Neuronal stem cell (in vitro differentiated cells): ENCODE results near the gene GDE1.

Source experiments
- DNase-seq: peaks from one replicate; pipeline ENCODE4 v3.0.0-alpha.2; 2013; ENCODE audit warnings: low spot score
- H2AFZ ChIP-seq: one replicate; pipeline ENCODE4 v1.6.1; 2013; ENCODE audit warnings: mild to moderate bottlenecking, low read length, inconsistent platforms
- H2AK5ac ChIP-seq: 2 replicates; pipeline ENCODE4 v1.6.1; 2013; ENCODE audit warnings: low read depth, mild to moderate bottlenecking, inconsistent platforms, low read length, moderate library complexity, mixed read lengths
- H2BK120ac ChIP-seq: 2 replicates; pipeline ENCODE4 v1.6.1; 2013; ENCODE audit warnings: low read depth, mild to moderate bottlenecking, inconsistent platforms, low read length, moderate library complexity, mixed read lengths
- H2BK12ac ChIP-seq: one replicate; pipeline ENCODE4 v1.6.1; 2013; ENCODE audit warnings: low read length, inconsistent platforms
- H2BK15ac ChIP-seq: 2 replicates; pipeline ENCODE4 v1.6.1; 2013; ENCODE audit warnings: mild to moderate bottlenecking, low read length, inconsistent platforms, mixed read lengths
- H2BK5ac ChIP-seq: one replicate; pipeline ENCODE4 v1.6.1; 2013; ENCODE audit warnings: inconsistent platforms, mild to moderate bottlenecking, low read length, moderate library complexity
- H3K14ac ChIP-seq: one replicate; pipeline ENCODE4 v1.6.1; 2013; ENCODE audit warnings: low read length, inconsistent platforms
- H3K18ac ChIP-seq: 2 replicates; pipeline ENCODE4 v1.6.1; 2013; ENCODE audit warnings: low read length, inconsistent platforms
- H3K23ac ChIP-seq: 2 replicates; pipeline ENCODE4 v1.6.1; 2013; ENCODE audit warnings: low read depth, mild to moderate bottlenecking, mixed read lengths, low read length, inconsistent platforms; ENCODE audit not compliant: poor library complexity
- H3K27ac ChIP-seq: replicated peaks from 3 replicates; pipeline ENCODE4 v1.5.1; 2013; ENCODE audit warnings: low read length, inconsistent platforms
- H3K27me3 ChIP-seq, 3 experiments: 2 replicates each; pipeline ENCODE4 v1.6.1; 2013; ENCODE audit warnings: low read length in 3 of 3, mild to moderate bottlenecking in 2 of 3, inconsistent platforms in 1 of 3, low read depth in 1 of 3, mixed read lengths in 1 of 3, moderate library complexity in 1 of 3; ENCODE audit not compliant: control insufficient read depth in 3 of 3, insufficient read depth in 3 of 3
- H3K36me3 ChIP-seq, 2 donors: replicated peaks in 1 of 2; 2 replicates each; pipeline ENCODE4 v1.6.1; 2013; ENCODE audit warnings: low read length in 2 of 2; ENCODE audit not compliant: control insufficient read depth in 2 of 2, insufficient read depth in 2 of 2
- H3K4ac ChIP-seq: 2 replicates; pipeline ENCODE4 v1.6.1; 2013; ENCODE audit warnings: inconsistent platforms, mild to moderate bottlenecking, low read length, moderate library complexity
- H3K4me1 ChIP-seq, 2 donors: 1 replicate in 1 of 2; 2 replicates in 1 of 2; pipeline ENCODE4 v1.6.1; 2013; ENCODE audit warnings: low read length in 2 of 2, low read depth in 1 of 2; ENCODE audit not compliant: control insufficient read depth in 2 of 2, insufficient read depth in 1 of 2
- H3K4me2 ChIP-seq: one replicate; pipeline ENCODE4 v1.6.1; 2013; ENCODE audit warnings: mild to moderate bottlenecking, low read length, inconsistent platforms; ENCODE audit not compliant: insufficient read depth, poor library complexity, severe bottlenecking
- H3K4me3 ChIP-seq, 2 donors: 2 replicates each; pipeline ENCODE4 v1.5.1; 2013; ENCODE audit warnings: low read length in 2 of 2, mild to moderate bottlenecking in 2 of 2, inconsistent platforms in 1 of 2, moderate library complexity in 1 of 2
- H3K79me1 ChIP-seq: one replicate; pipeline ENCODE4 v1.6.1; 2013; ENCODE audit warnings: low read depth, mild to moderate bottlenecking, inconsistent platforms, low read length, moderate library complexity
- H3K9ac ChIP-seq: one replicate; pipeline ENCODE4 v1.6.1; 2013; ENCODE audit warnings: mild to moderate bottlenecking, low read depth, low read length, inconsistent platforms; ENCODE audit not compliant: poor library complexity
- H3K9me3 ChIP-seq, 2 donors: replicated peaks in 1 of 2; 2 replicates each; pipeline versions ENCODE3 to v1.6.1; 2013; ENCODE audit warnings: low read length in 2 of 2, mild to moderate bottlenecking in 2 of 2, inconsistent platforms in 1 of 2, low read depth in 1 of 2, mixed read lengths in 1 of 2, moderate library complexity in 1 of 2; ENCODE audit not compliant: control insufficient read depth in 2 of 2, insufficient read depth in 1 of 2
- H4K8ac ChIP-seq: one replicate; pipeline ENCODE4 v1.6.1; 2013; ENCODE audit warnings: low read depth, mild to moderate bottlenecking, inconsistent platforms, low read length, moderate library complexity
- H4K91ac ChIP-seq: one replicate; pipeline ENCODE4 v1.6.1; 2013; ENCODE audit warnings: low read length, low read depth, mild to moderate bottlenecking, inconsistent platforms; ENCODE audit not compliant: poor library complexity
- WGBS, 2 donors: extraction: QIAGEN DNeasy Blood & Tissue Kit; methylation state at CpG; one replicate each; pipeline ENCODE4 v1.1.7; 2013; ENCODE audit warnings: missing lambda C conversion rate in 2 of 2, mixed read lengths in 1 of 2; ENCODE audit not compliant: insufficient read length in 2 of 2, insufficient replicate concordance in 1 of 2; ENCODE audit errors: extremely low coverage in 2 of 2; 5-methylcytosine and 5-hydroxymethylcytosine counted together

Gene GDE1

DNA sequence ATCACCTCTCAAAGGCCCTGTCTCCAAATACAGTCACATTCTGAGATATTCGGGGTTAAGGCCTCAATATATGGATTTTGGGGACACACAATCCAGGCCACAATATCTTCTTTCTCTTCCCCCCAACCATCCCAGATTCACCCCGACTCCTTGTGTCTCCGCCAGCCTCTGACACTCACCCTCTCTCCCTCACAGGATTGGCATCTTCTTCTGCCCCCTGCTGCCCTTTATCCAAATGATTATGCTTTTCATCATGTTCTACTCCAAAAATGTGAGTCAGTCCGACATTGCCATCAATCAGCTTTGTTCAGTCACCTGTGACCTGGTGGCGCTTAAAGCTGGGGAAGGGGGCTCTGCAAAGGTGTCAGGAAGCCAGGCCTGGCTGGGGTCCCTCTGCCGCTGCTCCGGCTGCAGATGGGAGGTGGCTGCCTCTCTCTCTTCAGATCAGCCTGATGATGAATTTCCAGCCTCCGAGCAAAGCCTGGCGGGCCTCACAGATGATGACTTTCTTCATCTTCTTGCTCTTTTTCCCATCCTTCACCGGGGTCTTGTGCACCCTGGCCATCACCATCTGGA is 35.1 kb downstream of the GDE1 start:
- DNase-seq, result no peak
- Histone ChIP-seq H3K79me1 (no peaks in the 10 kb centered on the region), H3K9ac (no peak overlapping the region), H2BK120ac (no peak overlapping the region), H3K27me3 (peaks cover 0 to 4% (median 0%) of the 10 kb centered on the region in 3 experiments), H4K8ac (no peak overlapping the region), H3K23ac (no peak overlapping the region), H3K4me1 (peaks cover 3 to 10% of the 10 kb centered on the region in 2 donors), H2BK15ac (no peak overlapping the region), H2BK5ac (no peak overlapping the region), H3K36me3 (no peaks in the 10 kb centered on the region), H3K18ac (no peak overlapping the region), H3K14ac (no peak overlapping the region), H2AFZ (no peak overlapping the region), H4K91ac (no peak overlapping the region), H3K4me2 (no peak overlapping the region), H2AK5ac (peak overlapping the region; percentile 32), H2BK12ac (no peak overlapping the region), H3K27ac (no peak overlapping the region), H3K4me3 (no peak overlapping the region), H3K9me3 (no peaks in the 10 kb centered on the region), H3K4ac (no peak overlapping the region)
- no CpG with 5 or more reads among the region's 10 CpGs for WGBS, 2 donors

DNA sequence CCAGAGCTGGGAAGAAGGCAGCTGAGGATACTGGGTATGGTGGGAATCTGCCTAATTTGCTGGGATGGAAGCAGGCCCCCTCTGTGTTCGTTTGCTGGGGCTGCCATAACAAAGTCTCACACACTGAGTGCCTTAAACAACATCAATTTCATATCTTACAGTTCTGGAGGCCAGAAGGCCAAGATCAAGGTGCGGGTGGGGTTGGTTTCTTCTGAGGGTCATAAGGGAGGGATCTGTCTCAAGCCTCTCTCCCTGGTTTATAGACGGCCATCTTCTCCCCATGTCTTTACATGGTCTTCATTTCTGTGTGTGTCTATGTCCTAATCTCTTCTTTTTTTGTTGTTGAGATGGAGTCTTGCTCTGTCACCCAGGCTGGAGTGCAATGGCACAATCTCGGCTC is 35.8 kb downstream of the GDE1 start:
- no peak overlapping the region for H3K4ac ChIP-seq
- no CpG with 5 or more reads among the region's 4 CpGs for WGBS, 2 donors
- no peak for DNase-seq
- H3K23ac ChIP-seq, result no peak overlapping the region
- H3K36me3 ChIP-seq, result no peaks in the 10 kb centered on the region
- H2BK120ac ChIP-seq, result no peak overlapping the region
- peaks cover 0 to 4% (median 0%) of the 10 kb centered on the region in 3 experiments for H3K27me3 ChIP-seq
- no peak overlapping the region for H3K4me2 ChIP-seq
- H3K4me1 ChIP-seq, result peaks cover 3 to 10% of the 10 kb centered on the region in 2 donors
- H4K91ac ChIP-seq, result no peak overlapping the region
- no peak overlapping the region for H2AFZ ChIP-seq
- no peak overlapping the region for H2AK5ac ChIP-seq
- H2BK15ac ChIP-seq, result no peak overlapping the region
- H4K8ac ChIP-seq, result no peak overlapping the region
- H2BK5ac ChIP-seq, result no peak overlapping the region
- no peak overlapping the region for H3K4me3 ChIP-seq
- H3K14ac ChIP-seq, result no peak overlapping the region
- H3K9me3 ChIP-seq, result no peaks in the 10 kb centered on the region
- no peak overlapping the region for H2BK12ac ChIP-seq
- H3K18ac ChIP-seq, result no peak overlapping the region
- no peak overlapping the region for H3K9ac ChIP-seq
- H3K27ac ChIP-seq, result no peak overlapping the region
- H3K79me1 ChIP-seq, result no peaks in the 10 kb centered on the region

DNA sequence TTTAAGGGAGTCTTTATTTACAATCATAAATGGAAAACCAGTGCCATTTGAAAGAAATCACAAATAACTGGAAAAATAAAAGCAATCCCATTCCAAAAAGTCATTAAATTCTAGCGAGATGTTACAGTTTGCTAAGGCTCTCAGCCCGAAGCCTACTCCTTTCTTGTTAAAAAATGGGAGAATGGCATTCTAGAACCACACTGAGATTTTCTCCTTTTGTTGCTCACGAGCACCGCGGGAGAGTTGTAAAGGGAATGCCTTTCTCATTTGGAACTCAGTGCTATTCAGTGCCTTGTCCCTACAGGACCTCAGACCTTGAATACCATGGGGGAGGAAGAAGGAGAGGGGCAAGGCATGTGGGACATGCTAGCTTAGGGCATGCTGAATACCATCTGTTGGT is 36.3 kb downstream of the GDE1 start:
- Histone ChIP-seq H2BK15ac (no peak overlapping the region), H3K23ac (no peak overlapping the region), H3K4me2 (no peak overlapping the region), H3K4me1 (peaks cover 3 to 10% of the 10 kb centered on the region in 2 donors), H3K9me3 (no peaks in the 10 kb centered on the region), H3K27me3 (peaks cover 0 to 4% (median 0%) of the 10 kb centered on the region in 3 experiments), H2BK12ac (no peak overlapping the region), H2AK5ac (no peak overlapping the region), H3K27ac (no peak overlapping the region), H3K18ac (no peak overlapping the region), H3K14ac (no peak overlapping the region), H3K79me1 (no peaks in the 10 kb centered on the region), H3K4me3 (no peak overlapping the region), H3K36me3 (no peaks in the 10 kb centered on the region), H3K4ac (no peak overlapping the region), H2AFZ (no peak overlapping the region), H4K91ac (no peak overlapping the region), H3K9ac (no peak overlapping the region), H2BK5ac (no peak overlapping the region), H4K8ac (no peak overlapping the region), H2BK120ac (no peak overlapping the region)
- DNase-seq, result no peak
- no CpG with 5 or more reads among the region's 5 CpGs for WGBS, 2 donors

DNA sequence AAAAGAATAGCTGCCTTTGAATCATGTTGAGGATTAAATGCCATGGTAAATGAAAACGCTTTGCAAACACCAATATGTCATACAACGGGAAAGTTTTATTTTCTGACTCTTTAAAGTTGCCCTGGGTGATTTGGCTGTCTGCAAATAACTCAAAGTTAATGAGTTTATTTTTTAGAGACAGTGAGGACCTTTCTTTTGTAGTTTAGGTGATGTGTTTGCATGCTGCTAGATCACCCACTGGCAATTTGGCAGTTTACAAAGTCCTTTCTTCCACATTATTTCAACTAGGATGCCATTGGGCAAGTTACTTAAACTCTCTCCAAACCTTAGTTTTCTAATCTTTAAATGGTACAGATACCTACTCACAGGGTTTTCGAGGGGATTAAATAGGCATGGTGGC is 37.8 kb downstream of the GDE1 start:
- no peak overlapping the region for H3K4me3 ChIP-seq
- no peaks in the 10 kb centered on the region for H3K79me1 ChIP-seq
- H3K4me1 ChIP-seq, result peaks cover 3 to 10% of the 10 kb centered on the region in 2 donors
- no peak overlapping the region for H4K8ac ChIP-seq
- no peak overlapping the region for H4K91ac ChIP-seq
- H3K14ac ChIP-seq, result no peak overlapping the region
- H3K4ac ChIP-seq, result no peak overlapping the region
- H3K4me2 ChIP-seq, result no peak overlapping the region
- H2BK12ac ChIP-seq, result no peak overlapping the region
- H3K23ac ChIP-seq, result no peak overlapping the region
- H3K18ac ChIP-seq, result no peak overlapping the region
- no peak overlapping the region for H2AK5ac ChIP-seq
- no peaks in the 10 kb centered on the region for H3K9me3 ChIP-seq
- H3K9ac ChIP-seq, result no peak overlapping the region
- H2AFZ ChIP-seq, result no peak overlapping the region
- H3K27ac ChIP-seq, result no peak overlapping the region
- no CpG with 5 or more reads among the region's 3 CpGs for WGBS, 2 donors
- no peak overlapping the region for H2BK5ac ChIP-seq
- H3K27me3 ChIP-seq, result peaks cover 0 to 4% (median 0%) of the 10 kb centered on the region in 3 experiments
- no peak overlapping the region for H2BK120ac ChIP-seq
- no peak overlapping the region for H2BK15ac ChIP-seq
- no peaks in the 10 kb centered on the region for H3K36me3 ChIP-seq
- DNase-seq, result no peak
